ENCODE data around the gene LPIN2. TPM values are rescaled to one million over a fixed set of nuclear protein-coding genes. Genes with fewer than 3 reads are reported as not detected.
"Not testable (repeated sequence)": the region's sequence is repeated elsewhere in the genome, so short reads cannot be mapped to it uniquely, and the experiment has no call there.

LPIN2 gene
- total RNA-seq, result 14.1 TPM

- peak; percentile 98 for DNase-seq (ENCODE audit: low spot score)
Measured at GRCh38 chr18:3013024-3013804, at the start of gene LPIN2. Gene LPIN2 (minus strand): TSS chr18:3013144. CDS start chr18:2960840, 52,304 bp downstream.

DNA sequence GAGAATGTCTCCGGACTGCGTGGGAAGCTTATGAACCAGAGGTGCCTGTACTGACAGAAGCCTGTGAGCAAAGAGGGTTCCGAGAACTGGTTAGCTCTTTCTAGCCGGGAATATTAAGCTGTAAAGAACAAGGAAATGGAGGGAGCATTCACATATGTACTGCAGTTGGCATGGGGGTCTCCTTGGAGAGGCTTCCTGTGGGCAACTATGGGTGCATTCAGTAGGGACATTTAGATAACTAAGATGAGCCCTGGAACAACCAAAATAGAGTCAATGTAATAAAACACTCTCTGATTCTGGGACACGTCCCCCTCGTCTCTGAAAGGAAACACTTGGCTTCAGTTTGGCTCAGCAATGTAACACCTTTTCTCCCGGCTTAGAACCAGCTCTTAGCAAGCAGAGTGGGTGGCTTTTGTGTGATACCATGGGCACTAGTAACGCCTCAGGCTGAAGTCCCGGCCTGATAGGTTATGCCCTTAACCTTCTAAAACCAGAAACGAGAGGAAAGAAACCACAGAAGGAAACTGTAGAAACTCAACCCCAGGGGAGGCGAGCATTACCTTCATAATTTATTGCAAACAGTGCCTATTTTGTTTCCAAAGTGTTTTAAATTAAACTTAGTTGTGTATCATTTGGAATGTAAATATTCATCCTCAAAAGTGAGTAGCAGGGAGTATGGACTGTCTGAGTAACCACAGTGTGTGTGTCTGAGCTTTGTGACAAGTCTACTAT is 48.8 kb upstream of the LPIN2 start:
- DNase-seq (ENCODE audit: low spot score), result no peak

DNA sequence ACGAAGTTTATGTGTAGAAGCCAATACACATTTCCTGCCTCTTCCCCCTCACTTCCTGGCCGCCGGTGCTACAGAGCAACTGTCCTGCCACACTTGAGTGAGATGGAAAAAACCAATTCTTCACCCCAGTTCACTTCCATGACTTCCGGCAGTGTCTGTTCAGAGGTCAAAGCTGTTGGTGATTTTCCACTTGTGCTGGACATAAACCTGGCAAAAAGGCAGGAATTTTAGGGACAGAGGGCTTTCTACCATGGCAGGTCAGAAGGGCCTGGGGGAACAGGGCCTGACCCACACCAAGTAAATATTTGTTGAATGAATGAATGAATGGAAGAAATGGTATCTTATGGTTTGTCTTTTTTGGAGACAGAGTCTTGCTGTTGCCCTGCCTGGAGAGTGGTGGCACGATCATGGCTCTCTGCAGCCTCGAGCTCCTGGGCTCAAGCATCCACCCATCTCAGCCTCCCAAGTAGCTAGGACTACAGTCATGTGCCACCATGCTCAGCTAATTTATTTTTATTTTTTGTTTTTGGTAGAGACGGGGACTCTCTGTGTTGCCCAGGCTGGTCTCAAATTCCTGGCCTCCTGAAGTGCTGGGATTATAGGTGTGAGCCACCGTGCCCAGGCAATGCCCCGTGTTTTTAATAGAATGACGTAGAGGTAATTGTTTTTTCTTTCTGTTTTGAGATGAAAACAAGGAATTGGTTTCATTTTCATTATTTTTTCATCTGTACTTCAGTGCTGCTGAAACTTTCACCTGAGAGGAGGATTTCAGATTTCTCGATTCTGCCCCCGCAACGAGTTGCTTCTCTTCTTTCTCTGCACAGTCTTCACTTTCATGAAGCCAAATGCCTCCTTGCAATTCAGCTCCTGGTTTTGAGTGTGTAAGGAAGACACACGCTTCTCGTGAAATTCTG is 48.0 kb upstream of the LPIN2 start:
- no peak for DNase-seq (ENCODE audit: low spot score)

DNA sequence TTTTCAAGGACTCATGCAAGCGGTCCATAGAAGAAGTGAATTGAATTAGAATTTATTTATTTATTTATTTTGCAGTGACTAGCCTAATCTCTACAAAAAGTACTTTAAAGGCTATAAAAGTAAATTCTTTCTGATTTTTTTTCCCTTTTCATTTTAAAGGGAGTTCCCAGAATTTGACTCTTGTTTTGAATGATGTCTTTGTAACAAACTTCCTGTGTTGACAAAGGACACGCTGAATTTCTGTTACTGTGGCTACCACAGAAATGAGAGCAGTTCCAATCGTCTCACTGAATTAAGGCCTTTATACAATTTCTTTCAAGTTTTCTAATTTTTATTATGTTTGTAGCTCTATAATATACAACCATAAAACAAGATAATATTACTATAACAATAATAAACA is 46.3 kb upstream of the LPIN2 start:
- DNase-seq (ENCODE audit: low spot score), result no peak

DNA sequence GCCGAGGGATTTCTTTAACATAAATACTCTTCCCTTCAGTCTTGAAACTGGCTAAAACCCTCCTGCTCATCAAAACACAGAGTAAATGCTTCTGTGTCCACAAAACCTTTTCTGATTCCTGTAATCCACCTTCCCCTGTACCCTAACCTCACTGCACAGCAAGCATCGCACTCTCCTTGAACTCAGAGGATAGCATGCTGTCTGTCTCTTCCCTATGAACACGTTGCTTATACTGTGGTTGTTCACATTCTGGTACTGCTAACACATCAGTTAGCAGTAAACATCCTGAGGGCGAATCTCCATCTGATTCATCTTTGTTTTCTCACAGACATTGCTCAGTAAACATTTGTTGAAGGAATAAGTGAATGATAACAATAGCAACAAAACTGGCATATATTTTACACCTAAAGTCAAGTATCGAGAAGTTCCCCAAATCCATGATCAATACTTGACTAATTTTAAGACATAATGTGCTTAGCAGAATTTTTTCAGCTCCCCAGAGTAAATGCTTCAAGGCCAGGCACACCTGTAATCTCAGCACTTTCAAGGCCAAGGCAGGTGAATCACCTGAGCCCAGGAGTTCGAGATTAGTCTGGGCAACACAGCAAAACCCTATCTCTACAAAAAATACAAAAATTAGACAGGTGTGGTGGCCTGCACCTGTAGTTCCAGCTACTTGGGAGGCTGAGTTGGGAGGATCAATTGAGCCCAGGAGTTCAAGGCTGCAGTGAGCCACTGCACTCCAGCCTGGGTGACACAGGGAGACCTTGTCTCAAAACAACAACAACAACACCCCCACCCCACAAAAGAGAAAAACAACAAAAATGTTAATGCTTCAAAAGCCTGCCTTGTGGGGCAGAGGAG is 45.6 kb upstream of the LPIN2 start:
- DNase-seq (ENCODE audit: low spot score), result no peak

GRCh38 chr18:3057526-3057925 is 44.6 kb upstream of the LPIN2 start:
- no peak for DNase-seq (ENCODE audit: low spot score)

- DNase-seq (ENCODE audit: low spot score), result no peak
Measured at GRCh38 chr18:3056311-3056710, 43.4 kb upstream of the LPIN2 start.

- no peak for DNase-seq (ENCODE audit: low spot score)
Measured at GRCh38 chr18:3055816-3056215, 42.9 kb upstream of the LPIN2 start.

DNA sequence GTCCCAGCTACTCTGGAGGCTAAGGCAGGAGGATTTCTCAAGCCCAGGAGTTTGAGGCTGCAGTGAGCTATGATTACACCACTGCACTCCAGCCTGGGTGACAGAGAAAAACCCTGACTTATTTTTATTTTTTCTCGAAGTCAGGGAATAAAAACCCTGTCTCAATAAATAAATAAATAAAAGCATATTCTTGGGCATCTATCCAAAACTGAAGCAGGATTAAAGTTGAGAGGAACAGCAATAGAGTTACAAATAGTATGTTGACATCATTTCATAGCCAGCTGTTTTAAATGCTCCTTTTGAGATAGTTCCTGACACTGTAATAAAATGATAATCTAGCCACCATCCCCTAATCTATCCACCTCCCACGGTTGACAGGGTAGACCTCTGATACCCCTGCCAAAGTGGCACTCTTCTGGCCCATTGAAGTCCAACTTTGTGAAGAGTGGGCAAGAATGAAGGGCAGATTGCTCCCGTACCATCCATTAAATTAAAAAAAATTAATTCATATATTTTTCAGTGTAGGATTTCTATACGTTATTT is 42.3 kb upstream of the LPIN2 start:
- no peak for DNase-seq (ENCODE audit: low spot score)

DNA sequence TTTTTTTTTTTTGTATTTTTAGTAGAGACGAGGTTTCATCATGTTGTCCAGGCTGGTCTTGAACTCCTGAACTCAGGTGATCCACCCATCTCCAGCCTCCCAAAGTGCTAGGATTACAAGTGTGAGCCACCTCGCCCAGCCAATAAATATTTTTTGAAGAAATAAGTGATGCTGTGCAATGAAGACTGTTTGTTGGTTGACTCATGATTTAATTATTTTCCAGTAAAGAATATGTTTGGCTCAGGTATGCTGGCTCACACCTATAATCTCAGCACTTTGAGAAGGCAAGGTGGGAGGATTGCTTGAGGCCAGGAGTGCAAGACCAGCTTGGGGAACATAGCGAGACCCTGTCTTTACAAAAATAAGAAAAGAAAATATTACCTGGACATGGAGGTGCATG is 41.8 kb upstream of the LPIN2 start:
- DNase-seq (ENCODE audit: low spot score), result no peak

DNA sequence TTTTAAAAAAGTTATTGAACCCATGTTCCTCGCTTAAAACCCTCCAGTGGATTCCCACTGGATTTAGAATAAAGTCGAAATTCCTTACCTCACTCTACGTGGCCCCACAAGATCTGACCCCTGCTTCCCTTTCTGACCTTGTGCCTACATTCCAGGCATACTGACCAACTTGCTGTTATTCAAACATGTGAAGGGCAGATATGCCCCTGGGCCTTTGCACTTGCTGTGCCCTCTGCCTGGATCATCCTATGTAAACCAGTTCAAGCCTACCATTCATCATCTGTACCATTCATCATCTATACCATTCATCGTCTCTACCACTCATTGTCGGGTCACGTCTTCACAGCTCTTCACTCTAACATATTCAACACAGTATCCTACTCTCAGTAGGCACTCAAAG is 41.3 kb upstream of the LPIN2 start:
- no peak for DNase-seq (ENCODE audit: low spot score)

GRCh38 chr18:3053081-3053480 is 40.1 kb upstream of the LPIN2 start:
- DNase-seq (ENCODE audit: low spot score), result no peak

GRCh38 chr18:3052411-3052758 is 39.4 kb upstream of the LPIN2 start:
- DNase-seq (ENCODE audit: low spot score), result no peak

GRCh38 chr18:3051718-3052410 is 38.9 kb upstream of the LPIN2 start:
- DNase-seq (ENCODE audit: low spot score), result no peak

GRCh38 chr18:3049897-3050454 is 37.0 kb upstream of the LPIN2 start:
- DNase-seq (ENCODE audit: low spot score), result not testable (repeated sequence)

GRCh38 chr18:3048820-3049349 is 35.9 kb upstream of the LPIN2 start:
- DNase-seq (ENCODE audit: low spot score), result no peak

DNA sequence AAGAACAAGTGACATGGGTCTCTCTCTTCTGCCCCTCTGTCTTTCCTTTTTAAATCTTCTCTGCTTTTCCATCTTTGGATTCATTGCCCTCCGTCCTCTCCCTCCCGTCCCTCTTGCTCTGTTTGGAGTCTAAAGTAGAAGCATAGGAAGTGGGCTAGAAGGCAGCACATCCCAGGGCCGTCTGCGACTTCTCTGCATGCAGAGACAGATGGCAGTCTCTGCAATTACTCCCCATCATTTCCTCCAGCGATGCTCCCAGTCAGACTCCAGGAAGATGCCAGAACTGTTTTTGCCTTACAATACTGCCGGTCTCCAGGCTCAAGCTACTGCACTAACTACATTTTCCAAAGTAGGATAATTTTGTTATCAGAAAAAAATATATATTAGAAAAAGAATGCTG is 35.2 kb upstream of the LPIN2 start:
- no peak for DNase-seq (ENCODE audit: low spot score)

GRCh38 chr18:3046216-3046808 is 33.4 kb upstream of the LPIN2 start:
- DNase-seq (ENCODE audit: low spot score), result no peak

DNA sequence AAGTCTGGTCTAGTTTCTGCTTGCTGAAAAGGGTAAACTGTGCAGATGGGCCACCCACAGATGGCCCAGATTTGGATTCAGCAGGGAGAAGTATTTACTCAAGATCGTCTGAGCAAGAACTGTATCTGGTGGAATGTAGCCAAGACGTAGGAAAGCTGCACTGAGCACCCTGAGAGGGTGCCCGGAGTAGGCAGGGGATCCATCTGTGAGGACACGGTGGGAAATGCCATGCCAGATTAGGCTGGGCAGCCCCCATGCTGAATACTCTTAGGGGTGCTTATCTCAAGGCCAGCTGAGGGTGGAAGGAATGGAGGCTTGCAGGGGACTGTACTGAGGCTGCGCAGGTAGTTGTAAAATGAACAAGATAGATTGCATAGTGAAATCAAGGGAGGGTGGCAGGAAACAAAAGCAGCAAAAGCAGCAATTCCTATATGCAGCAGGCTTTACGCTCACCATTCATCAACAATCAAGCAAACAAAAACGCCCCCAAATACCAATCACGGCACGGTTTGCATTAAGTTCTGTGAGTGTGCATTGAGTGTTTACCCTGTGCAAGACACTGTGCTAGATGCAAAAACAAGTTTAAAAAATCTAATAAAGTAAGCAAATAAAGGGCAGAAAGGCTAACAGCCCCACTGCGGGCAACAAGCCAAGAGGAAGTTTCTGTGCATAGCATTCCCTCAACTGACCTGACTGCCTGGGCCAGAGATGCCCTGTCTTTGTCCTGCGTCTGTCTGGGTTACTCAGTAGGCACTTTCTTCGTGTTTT is 32.2 kb upstream of the LPIN2 start:
- peak; percentile 82 for DNase-seq (ENCODE audit: low spot score)
